Ovary (tissue), 9 donors: Measurements from ENCODE around the gene LY6G6D. TPM values are rescaled to one million over a fixed set of nuclear protein-coding genes. Genes with fewer than 3 reads are reported as not detected.

Experiments
- DNase-seq, 5 donors: peaks; one replicate each; pipeline ENCODE4 v3.0.0-alpha.2; 2019 to 2020
- H3K27ac ChIP-seq, 2 donors: fragments of 200-600 bp; one replicate each; pipeline versions ENCODE4 v1.5.1 to v1.8.0; 2019 to 2022
- H3K27me3 ChIP-seq: fragments of 200-600 bp; one replicate; pipeline ENCODE4 v1.8.0; 2022
- H3K36me3 ChIP-seq: fragments of 200-600 bp; sonication (generic); one replicate; pipeline ENCODE4 v1.5.1; 2019
- H3K4me1 ChIP-seq: one replicate; pipeline ENCODE4 v1.8.1; 2013; ENCODE audit warnings: mild to moderate bottlenecking, moderate library complexity; ENCODE audit not compliant: insufficient read depth
- H3K4me3 ChIP-seq: fragments of 200-600 bp; sonication (generic); one replicate; pipeline ENCODE4 v1.5.1; 2017
- H3K9me3 ChIP-seq, 2 donors: fragments of 200-600 bp in 1 of 2; sonication (generic) in 1 of 2; one replicate each; pipeline versions ENCODE4 v1.5.1 to v1.8.1; 2013 to 2019; ENCODE audit warnings: mild to moderate bottlenecking in 1 of 2, moderate library complexity in 1 of 2
- EP300 ChIP-seq: sonication (generic); formaldehyde crosslinking; IDR thresholded peaks from one replicate; pipeline ENCODE4 v1.6.1; 2017; ENCODE audit warnings: antibody characterized with exemption
- POLR2A ChIP-seq: fragments of 450-650 bp; IDR thresholded peaks from one replicate; pipeline ENCODE4 v1.6.1; 2017; ENCODE audit warnings: antibody characterized with exemption, mild to moderate bottlenecking, moderate library complexity
- WGBS, 3 donors: extraction: QIAGEN DNeasy Blood & Tissue Kit in 1 of 3; methylation state at CpG; one replicate each; pipeline versions ENCODE4 v1.1.5 to v1.1.7; 2013 to 2017; 5-methylcytosine and 5-hydroxymethylcytosine counted together
- intact Hi-C, 4 donors: fragments of 100-400 bp; cut with DNase I; formaldehyde crosslinking; loops; one replicate each; pipeline versions ENCODE4 v1.11.0 to v1.15.1; 2022 to 2023
- polyA plus RNA-seq, 2 donors: library from polyadenylated mRNA; stranded (reverse); fragments of 200-250 nt in 1 of 2; fragments of 350-450 nt in 1 of 2; fragmentation: Illumina TruSeq in 1 of 2; extraction: RNeasy Lipid Tissue Mini Kit (QIAGEN cat#74804) in 1 of 2; gene quantifications; one replicate each; pipeline ENCODE4 v1.2.3, GENCODE V29; 2013 to 2014
- total RNA-seq, 7 donors: library from RNA; depleted of rRNA in 2 of 7; stranded (reverse); fragments of >200 nt in 2 of 7; fragmentation: NEBNext Ultra II Directional in 3 of 7; extraction: Animal tissue kit (Norgen Biotek cat#: 25700) in 3 of 7; gene quantifications; one replicate each; pipeline versions ENCODE4 v1.1.0 to v1.2.4, GENCODE V29; 2016 to 2023
- TF ChIP-seq, protein P1 (sequence below), 3 donors: fragments of 450-650 bp in 2 of 3; fragments of 200-600 bp in 1 of 3; IDR thresholded peaks; one replicate each; pipeline versions ENCODE4 v1.5.1 to v1.8.0; 2016 to 2022; ENCODE audit warnings: antibody characterized with exemption in 3 of 3, mild to moderate bottlenecking in 1 of 3
- donor health status: DM: no; HTN: no; CAD: no; lungs with moderate emphysema.
- donor health status: DM: no; HTN: no; CAD: no.
- donor health status: Bipolar disorder and iron deficiency.
- donor health status: DM: yes; HTN: yes; CAD: no.
- donor health status: DM: no; HTN: no; CAD: no.
- donor health status: DM: yes; HTN: yes; CAD: no.

LY6G6D gene
- total and polyA plus RNA-seq, 9 donors: not detected

GRCh38 chr6:31758281-31758680 lies 43.1 kb downstream of the LY6G6D start:
- TF ChIP-seq, protein P1, sequence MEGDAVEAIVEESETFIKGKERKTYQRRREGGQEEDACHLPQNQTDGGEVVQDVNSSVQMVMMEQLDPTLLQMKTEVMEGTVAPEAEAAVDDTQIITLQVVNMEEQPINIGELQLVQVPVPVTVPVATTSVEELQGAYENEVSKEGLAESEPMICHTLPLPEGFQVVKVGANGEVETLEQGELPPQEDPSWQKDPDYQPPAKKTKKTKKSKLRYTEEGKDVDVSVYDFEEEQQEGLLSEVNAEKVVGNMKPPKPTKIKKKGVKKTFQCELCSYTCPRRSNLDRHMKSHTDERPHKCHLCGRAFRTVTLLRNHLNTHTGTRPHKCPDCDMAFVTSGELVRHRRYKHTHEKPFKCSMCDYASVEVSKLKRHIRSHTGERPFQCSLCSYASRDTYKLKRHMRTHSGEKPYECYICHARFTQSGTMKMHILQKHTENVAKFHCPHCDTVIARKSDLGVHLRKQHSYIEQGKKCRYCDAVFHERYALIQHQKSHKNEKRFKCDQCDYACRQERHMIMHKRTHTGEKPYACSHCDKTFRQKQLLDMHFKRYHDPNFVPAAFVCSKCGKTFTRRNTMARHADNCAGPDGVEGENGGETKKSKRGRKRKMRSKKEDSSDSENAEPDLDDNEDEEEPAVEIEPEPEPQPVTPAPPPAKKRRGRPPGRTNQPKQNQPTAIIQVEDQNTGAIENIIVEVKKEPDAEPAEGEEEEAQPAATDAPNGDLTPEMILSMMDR (IDR thresholded peaks at IDR 0.05): no peak
- TF ChIP-seq POLR2A (no peak), EP300 (no peak)
- Histone ChIP-seq H3K9me3 (no peaks in the 10 kb centered on the region), H3K36me3 (no peaks in the 10 kb centered on the region), H3K4me3 (no peak overlapping the region), H3K4me1 (no peaks in the 10 kb centered on the region), H3K27me3 (no peaks in the 10 kb centered on the region), H3K27ac (no peak overlapping the region)
- DNase-seq: no peak
- intact Hi-C loops: no loop called here
- 93 to 98% (median 97%) methylated on average over 2 of the region's 2 CpGs for WGBS, 3 donors

GRCh38 chr6:31760790-31761189 lies 45.6 kb downstream of the LY6G6D start:
- Histone ChIP-seq H3K4me1 (no peaks in the 10 kb centered on the region), H3K27ac (no peak overlapping the region), H3K27me3 (no peaks in the 10 kb centered on the region), H3K36me3 (no peaks in the 10 kb centered on the region), H3K4me3 (no peak overlapping the region), H3K9me3 (no peaks in the 10 kb centered on the region)
- 88 to 96% (median 91%) methylated on average over 5 of the region's 5 CpGs for WGBS, 3 donors
- TF ChIP-seq, protein P1 (IDR thresholded peaks at IDR 0.05): no peak
- TF ChIP-seq EP300: no peak
- TF ChIP-seq POLR2A: no peak
- DNase-seq: no peak
- intact Hi-C loops: no loop called here

DNA sequence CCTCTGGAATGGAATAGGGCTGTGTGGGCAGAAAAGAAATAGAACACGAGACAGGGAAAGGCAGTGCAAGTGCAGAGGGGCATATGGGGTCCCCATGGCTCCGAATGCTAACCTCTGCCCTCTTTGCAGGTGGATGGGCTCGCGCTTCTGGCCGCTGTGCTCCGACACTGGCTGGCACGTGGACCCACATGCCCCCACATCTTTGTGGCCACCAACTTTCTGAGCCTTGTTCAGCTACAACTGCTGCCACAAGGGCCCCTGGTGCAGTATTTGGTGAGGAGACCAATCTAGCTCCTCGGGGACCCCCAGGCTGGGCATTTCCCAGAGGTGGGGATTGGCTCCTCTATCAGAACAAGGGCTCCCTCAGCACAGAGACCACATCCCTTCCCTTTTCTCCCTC lies 46.2 kb downstream of the LY6G6D start:
- Histone ChIP-seq H3K4me3 (no peak overlapping the region), H3K9me3 (no peaks in the 10 kb centered on the region), H3K36me3 (no peaks in the 10 kb centered on the region), H3K4me1 (peaks cover 2% of the 10 kb centered on the region), H3K27ac (no peak overlapping the region), H3K27me3 (no peaks in the 10 kb centered on the region)
- WGBS, 3 donors: 95% methylated on average over 8 of the region's 8 CpGs
- no peak for DNase-seq
- TF ChIP-seq POLR2A (no peak), EP300 (no peak)
- TF ChIP-seq, protein P1 (IDR thresholded peaks at IDR 0.05): no peak
- intact Hi-C loops: no loop called here

DNA sequence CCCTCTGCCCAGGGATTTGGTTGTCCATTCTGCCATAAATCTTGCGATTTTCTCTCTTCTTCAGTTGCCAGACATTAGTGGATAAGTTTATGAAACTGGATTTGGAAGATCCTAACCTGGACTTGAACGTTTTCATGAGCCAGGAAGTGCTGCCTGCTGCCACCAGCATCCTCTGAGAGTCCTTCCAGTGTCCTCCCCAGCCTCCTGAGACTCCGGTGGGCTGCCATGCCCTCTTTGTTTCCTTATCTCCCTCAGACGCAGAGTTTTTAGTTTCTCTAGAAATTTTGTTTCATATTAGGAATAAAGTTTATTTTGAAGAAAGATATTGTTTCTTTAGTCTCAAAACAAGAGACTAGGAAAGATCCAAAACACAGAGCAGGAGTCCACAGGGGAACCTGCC lies 47.2 kb downstream of the LY6G6D start, which contains the start of gene SAPCD1:
TSS of gene SAPCD1 (plus strand) at position 301 of the 400 bp plus-strand sequence. CDS start 399 bp downstream, outside the sequence.
- Histone ChIP-seq H3K27me3 (no peaks in the 10 kb centered on the region), H3K27ac (no peak within 1 kb of the TSS), H3K4me3 (no peak within 1 kb of the TSS), H3K4me1 (peaks cover 3% of the 10 kb centered on the region), H3K36me3 (no peaks in the 10 kb centered on the region), H3K9me3 (no peaks in the 10 kb centered on the region)
- 51 to 63% (median 55%) methylated on average over 4 of the region's 4 CpGs for WGBS, 3 donors
- no peak for DNase-seq
- TF ChIP-seq, protein P1 (IDR thresholded peaks at IDR 0.05): no peak
- TF ChIP-seq POLR2A: no peak
- TF ChIP-seq EP300: no peak
- intact Hi-C loops: no loop called here
